ENCODE measurements around the gene LRRC45. TPM values are rescaled to one million over a fixed set of nuclear protein-coding genes. Genes with fewer than 3 reads are reported as not detected.

The LRRC45 gene
- total and polyA plus RNA-seq, 2 of the 4 experiments (the other 2 are of a cell fraction), result 7.2 to 10.2 TPM

- no peak overlapping the region for H2BK120ac ChIP-seq (ENCODE audit: low read depth, low read length)
- no peak overlapping the region for H4K8ac ChIP-seq (ENCODE audit: low read depth in 2 of 2, low read length in 2 of 2)
- no peak overlapping the region for H3K9ac ChIP-seq (ENCODE audit: low read depth, low read length)
- H2AK9ac ChIP-seq (replicated peaks; ENCODE audit: low read depth, low read length, poor library complexity), result peak overlapping the region; percentile 15
- in situ Hi-C loops (cut with MboI; ENCODE audit: low sequenced_read_pairs) (no loop called here), dilution Hi-C loops (cut with HindIII; ENCODE audit: low sequenced_read_pairs, unreplicated experiment) (no loop called here), intact Hi-C loops (cut with micrococcal nuclease) (no loop called here)
- H3K23ac ChIP-seq (ENCODE audit: low read depth, low read length), result no peak overlapping the region
- DNase-seq, result no peak
- no peak overlapping the region for H4K91ac ChIP-seq (ENCODE audit: insufficient read depth, low read depth, low read length)
- H2AFZ ChIP-seq (replicated peaks; ENCODE audit: low read length, poor library complexity), result no peak overlapping the region
- no peaks in the 10 kb centered on the region for H3K9me3 ChIP-seq (ENCODE audit: control insufficient read depth, insufficient read depth, low read length)
- H3K4ac ChIP-seq (ENCODE audit: low read depth, low read length), result no peak overlapping the region
- no peak overlapping the region for H2AK5ac ChIP-seq (ENCODE audit: low read depth, low read length)
- no peak for TF ChIP-seq ELK1 (IDR thresholded peaks at IDR 0.05; ENCODE audit: borderline replicate concordance, low read depth, low read length)
- TF ChIP-seq MAZ (IDR thresholded peaks at IDR 0.05; ENCODE audit: borderline replicate concordance, low read depth, low read length), result no peak
- no peak for TF ChIP-seq MXI1 (IDR thresholded peaks at IDR 0.05; ENCODE audit: borderline replicate concordance, low read depth, low read length)
- no peak for TF ChIP-seq NFE2L2 (IDR thresholded peaks at IDR 0.05; ENCODE audit: low read depth, low read length)
- no peak for TF ChIP-seq CTCF (conservative IDR thresholded peaks at IDR 0.05; ENCODE audit: low read depth, low read length)
- no peak for TF ChIP-seq CHD1 (IDR thresholded peaks at IDR 0.05; ENCODE audit: low read depth, low read length)
- no peak overlapping the region for H3K4me3 ChIP-seq (ENCODE audit: insufficient read depth, low read depth, low read length)
- H3K79me1 ChIP-seq (ENCODE audit: low read depth in 1 of 2, low read length in 2 of 2), result peaks cover 6 to 29% of the 10 kb centered on the region in 2 experiments
- H4K5ac ChIP-seq (ENCODE audit: low read depth, low read length), result no peak overlapping the region
- H3K27ac ChIP-seq (ENCODE audit: insufficient read depth, low read length), result no peak overlapping the region
- no peak overlapping the region for H2BK5ac ChIP-seq (ENCODE audit: low read depth, low read length, poor library complexity, severe bottlenecking)
- no peaks in the 10 kb centered on the region for H3K9me1 ChIP-seq (ENCODE audit: insufficient read depth, low read length)
- no peak overlapping the region for H3K14ac ChIP-seq (replicated peaks; ENCODE audit: low read depth, low read length)
- BruUV-seq (replicated peaks), result TSS peak; percentile 94
- POLR2A ChIA-PET (ENCODE audit: unreplicated experiment), result no interaction called here
- no peak overlapping the region for H3K18ac ChIP-seq (ENCODE audit: low read depth, low read length)
- peaks cover 9% of the 10 kb centered on the region; the same call in 1 of the 2 replicates for H3K4me1 ChIP-seq (ENCODE audit: control insufficient read depth, insufficient read depth, low read length)
- H2BK15ac ChIP-seq (ENCODE audit: low read depth, low read length), result no peak overlapping the region
- no peaks in the 10 kb centered on the region for H3K27me3 ChIP-seq (ENCODE audit: control insufficient read depth, insufficient read depth, low read length)
- 89% methylated on average over 3 of the region's 29 CpGs; no CpG with 5 or more reads in 1 of the 2 experiments for whole genome bisulfite sequencing, 2 experiments (ENCODE audit: extremely low coverage in 2 of 2, insufficient read length in 1 of 2)
- CTCF ChIA-PET, result no interaction called here
- no peak overlapping the region for H3K4me2 ChIP-seq (ENCODE audit: low read depth, low read length)
- ATAC-seq (ENCODE audit: low read depth), result 0 out of 2 replicates have a peak, but pooled peaks have one; percentile 5
- H2BK20ac ChIP-seq (ENCODE audit: low read depth, low read length), result no peak overlapping the region
- H3K56ac ChIP-seq (ENCODE audit: extremely low read depth, insufficient read depth, low read length), result no peak overlapping the region
- H4K20me1 ChIP-seq (ENCODE audit: insufficient read depth, low read length), result peaks cover 4% of the 10 kb centered on the region
- peaks cover 71% of the 10 kb centered on the region for H3K36me3 ChIP-seq (ENCODE audit: control insufficient read depth, insufficient read depth, low read length)
Measured at GRCh38 chr17:82056729-82057621, 33.9 kb downstream of the LRRC45 start.

Measured in IMR-90 (cell line).